ENCODE data around the gene SLC23A2.

GRCh38 chr20:4812641-4813075 is 188.7 kb downstream of the SLC23A2 start:
- TF ChIP-seq EZH2 (IDR thresholded peaks at IDR 0.05; ENCODE audit: insufficient read depth, poor library complexity, severe bottlenecking) (no peak), EZH2phosphoT487 (IDR thresholded peaks at IDR 0.05; ENCODE audit: insufficient read depth, low read depth) (no peak)
